ENCODE data around the gene ALB.

DNA sequence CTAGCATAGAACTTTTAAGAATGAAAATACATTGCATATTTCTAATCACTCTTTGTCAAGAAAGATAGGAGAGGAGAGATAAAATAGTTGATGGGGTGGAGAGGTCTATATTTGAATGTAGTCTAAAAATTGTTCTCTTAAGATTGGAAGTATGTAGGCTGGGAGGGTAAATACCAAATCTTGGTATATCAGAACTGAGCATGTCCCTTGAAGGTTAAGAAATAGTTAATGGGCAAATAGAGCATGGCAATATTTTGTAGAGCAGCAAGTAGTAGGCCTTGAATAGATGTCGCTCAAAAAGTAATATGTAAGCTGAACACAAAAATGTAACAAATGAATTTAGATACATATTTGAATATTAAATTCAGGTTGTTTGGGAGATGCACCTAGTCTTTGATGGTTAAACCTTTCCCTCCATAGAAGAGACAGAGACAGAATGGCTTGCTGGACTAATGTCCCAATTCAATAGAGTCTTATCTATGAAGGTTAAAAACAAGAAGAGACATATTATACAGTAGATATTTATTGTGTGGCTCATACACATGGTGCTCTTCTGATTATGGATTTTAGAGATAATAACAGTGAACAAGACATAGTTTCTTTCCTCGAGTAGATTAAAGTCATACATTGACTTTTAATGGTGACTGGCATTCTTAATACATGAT, 12.5 kb downstream of the ALB start:
- TF ChIP-seq, protein P1, sequence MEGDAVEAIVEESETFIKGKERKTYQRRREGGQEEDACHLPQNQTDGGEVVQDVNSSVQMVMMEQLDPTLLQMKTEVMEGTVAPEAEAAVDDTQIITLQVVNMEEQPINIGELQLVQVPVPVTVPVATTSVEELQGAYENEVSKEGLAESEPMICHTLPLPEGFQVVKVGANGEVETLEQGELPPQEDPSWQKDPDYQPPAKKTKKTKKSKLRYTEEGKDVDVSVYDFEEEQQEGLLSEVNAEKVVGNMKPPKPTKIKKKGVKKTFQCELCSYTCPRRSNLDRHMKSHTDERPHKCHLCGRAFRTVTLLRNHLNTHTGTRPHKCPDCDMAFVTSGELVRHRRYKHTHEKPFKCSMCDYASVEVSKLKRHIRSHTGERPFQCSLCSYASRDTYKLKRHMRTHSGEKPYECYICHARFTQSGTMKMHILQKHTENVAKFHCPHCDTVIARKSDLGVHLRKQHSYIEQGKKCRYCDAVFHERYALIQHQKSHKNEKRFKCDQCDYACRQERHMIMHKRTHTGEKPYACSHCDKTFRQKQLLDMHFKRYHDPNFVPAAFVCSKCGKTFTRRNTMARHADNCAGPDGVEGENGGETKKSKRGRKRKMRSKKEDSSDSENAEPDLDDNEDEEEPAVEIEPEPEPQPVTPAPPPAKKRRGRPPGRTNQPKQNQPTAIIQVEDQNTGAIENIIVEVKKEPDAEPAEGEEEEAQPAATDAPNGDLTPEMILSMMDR (IDR thresholded peaks at IDR 0.05), result no peak
- no peak for TF ChIP-seq POLR2A (IDR thresholded peaks at IDR 0.05)

Data from body of pancreas (tissue), 4 donors.